Spleen (tissue), 11 donors: ENCODE data around the gene NIPBL. TPM values are rescaled to one million over a fixed set of nuclear protein-coding genes. Genes with fewer than 3 reads are reported as not detected.

Experiments used
- DNase-seq: peaks from one replicate; pipeline ENCODE4 v3.0.0-alpha.2; 2020
- H3K27ac ChIP-seq, 8 donors: fragments of 200-600 bp; sonication (generic) in 7 of 8; 1 replicate in 4 of 8; 2 replicates in 4 of 8; pipeline versions ENCODE4 v1.5.0 to v1.8.0; 2016 to 2021; ENCODE audit warnings: inconsistent platforms in 4 of 8, mild to moderate bottlenecking in 4 of 8, moderate library complexity in 1 of 8
- H3K27me3 ChIP-seq, 7 donors: fragments of 200-600 bp; sonication (generic) in 6 of 7; replicated peaks in 1 of 7; 1 replicate in 4 of 7; 2 replicates in 3 of 7; pipeline versions ENCODE4 v1.5.0 to v1.8.0; 2016 to 2021; ENCODE audit warnings: inconsistent platforms in 3 of 7, mild to moderate bottlenecking in 1 of 7
- H3K36me3 ChIP-seq, 6 donors: fragments of 200-600 bp; sonication (generic) in 5 of 6; 1 replicate in 4 of 6; 2 replicates in 2 of 6; pipeline versions ENCODE4 v1.5.0 to v1.8.0; 2016 to 2021; ENCODE audit warnings: inconsistent platforms in 2 of 6
- H3K4me1 ChIP-seq, 6 donors: fragments of 200-600 bp; sonication (generic) in 5 of 6; 1 replicate in 3 of 6; 2 replicates in 3 of 6; pipeline versions ENCODE4 v1.5.0 to v1.8.0; 2016 to 2021; ENCODE audit warnings: inconsistent platforms in 3 of 6
- H3K4me3 ChIP-seq, 8 donors: fragments of 200-600 bp; sonication (generic) in 7 of 8; 1 replicate in 4 of 8; 2 replicates in 4 of 8; pipeline versions ENCODE4 v1.5.0 to v1.8.0; 2016 to 2021; ENCODE audit warnings: inconsistent platforms in 4 of 8, mild to moderate bottlenecking in 4 of 8, moderate library complexity in 2 of 8
- H3K9me3 ChIP-seq, 8 donors: fragments of 200-600 bp; sonication (generic) in 7 of 8; 1 replicate in 4 of 8; 2 replicates in 4 of 8; pipeline versions ENCODE4 v1.5.0 to v1.8.0; 2016 to 2021; ENCODE audit warnings: inconsistent platforms in 4 of 8
- POLR2A ChIP-seq, 3 donors: fragments of 450-650 bp; IDR thresholded peaks; one replicate each; pipeline ENCODE4 v1.5.1; 2017; ENCODE audit warnings: antibody characterized with exemption in 3 of 3, mild to moderate bottlenecking in 1 of 3
- POLR2AphosphoS5 ChIP-seq, 3 donors: sonication (generic); formaldehyde crosslinking; IDR thresholded peaks; one replicate each; pipeline ENCODE4 v1.5.1; 2017; ENCODE audit warnings: antibody characterized with exemption in 3 of 3
- WGBS, 5 donors: extraction: QIAGEN DNeasy Blood & Tissue Kit in 3 of 5; methylation state at CpG; one replicate each; pipeline versions ENCODE4 v1.1.5 to v1.1.7; 2013 to 2018; 5-methylcytosine and 5-hydroxymethylcytosine counted together
- intact Hi-C: fragments of 100-400 bp; cut with DNase I; formaldehyde crosslinking; loops from one replicate; pipeline ENCODE4 v1.15.0; 2023; ENCODE audit warnings: low total_unique reads
- polyA plus RNA-seq, 3 donors: library from polyadenylated mRNA; stranded (reverse); fragments of 200-250 nt; gene quantifications; one replicate each; pipeline ENCODE4 v1.2.1, GENCODE V29; 2013
- total RNA-seq, 7 donors: library from RNA; depleted of rRNA in 3 of 7; stranded (reverse); fragments of >200 nt in 3 of 7; fragmentation: NEBNext Ultra II Directional in 4 of 7; extraction: Animal tissue kit (Norgen Biotek cat#: 25700) in 4 of 7; gene quantifications; one replicate each; pipeline versions ENCODE4 v1.1.0 to v1.2.1, GENCODE V29; 2016 to 2021
- TF ChIP-seq, protein P1 (sequence below), 11 experiments: fragments of 200-600 bp in 7 of 11; fragments of 450-650 bp in 4 of 11; sonication (generic) in 4 of 11; IDR thresholded peaks in 8 of 11; conservative IDR thresholded peaks in 3 of 11; 1 replicate in 7 of 11; 2 replicates in 4 of 11; pipeline versions ENCODE4 v1.4.0 to v1.8.0; 2016 to 2021; ENCODE audit warnings: antibody characterized with exemption in 11 of 11, inconsistent platforms in 4 of 11, mild to moderate bottlenecking in 1 of 11
- donor health status: healthy with polysubstance abuse.
- donor health status: DM: no; HTN: no; CAD: no; lungs with moderate emphysema.
- donor health status: DM: no; HTN: no; CAD: no.
- donor health status: Bipolar disorder and iron deficiency.
- donor health status: healthy.
- donor health status: DM: no; HTN: no; CAD: no.
- donor health status: DM: yes; HTN: yes; CAD: no.

Gene NIPBL
- total and polyA plus RNA-seq, 10 donors, result 16.8 to 103 (median 83.1) TPM

DNA sequence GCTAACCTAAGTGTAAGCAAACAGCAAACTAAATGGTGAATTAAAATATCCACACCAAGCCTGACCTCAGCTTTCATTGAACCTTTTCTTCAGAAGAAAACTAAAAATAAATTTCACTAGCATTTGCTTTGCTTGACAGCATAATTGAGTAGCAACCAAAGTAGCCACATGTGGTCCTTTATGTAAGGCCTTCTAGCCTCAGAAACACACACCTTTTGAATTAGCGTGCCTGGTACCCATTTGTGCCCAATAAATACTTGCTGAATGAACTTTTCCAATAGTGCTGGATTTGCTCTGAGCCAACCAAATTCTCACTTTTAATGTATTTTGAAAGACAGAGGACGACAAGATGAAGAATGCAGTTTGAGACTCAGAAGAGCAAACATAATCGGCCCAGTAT is 2.1 kb upstream of the NIPBL start:
- no peaks in the 10 kb centered on the region for H3K9me3 ChIP-seq
- peak overlapping the region in 7 of 8 donors; percentile 96 to 99 (median 98) for H3K27ac ChIP-seq
- H3K4me1 ChIP-seq, result peaks cover 39 to 78% (median 64%) of the 10 kb centered on the region in 6 donors
- TF ChIP-seq, protein P1, sequence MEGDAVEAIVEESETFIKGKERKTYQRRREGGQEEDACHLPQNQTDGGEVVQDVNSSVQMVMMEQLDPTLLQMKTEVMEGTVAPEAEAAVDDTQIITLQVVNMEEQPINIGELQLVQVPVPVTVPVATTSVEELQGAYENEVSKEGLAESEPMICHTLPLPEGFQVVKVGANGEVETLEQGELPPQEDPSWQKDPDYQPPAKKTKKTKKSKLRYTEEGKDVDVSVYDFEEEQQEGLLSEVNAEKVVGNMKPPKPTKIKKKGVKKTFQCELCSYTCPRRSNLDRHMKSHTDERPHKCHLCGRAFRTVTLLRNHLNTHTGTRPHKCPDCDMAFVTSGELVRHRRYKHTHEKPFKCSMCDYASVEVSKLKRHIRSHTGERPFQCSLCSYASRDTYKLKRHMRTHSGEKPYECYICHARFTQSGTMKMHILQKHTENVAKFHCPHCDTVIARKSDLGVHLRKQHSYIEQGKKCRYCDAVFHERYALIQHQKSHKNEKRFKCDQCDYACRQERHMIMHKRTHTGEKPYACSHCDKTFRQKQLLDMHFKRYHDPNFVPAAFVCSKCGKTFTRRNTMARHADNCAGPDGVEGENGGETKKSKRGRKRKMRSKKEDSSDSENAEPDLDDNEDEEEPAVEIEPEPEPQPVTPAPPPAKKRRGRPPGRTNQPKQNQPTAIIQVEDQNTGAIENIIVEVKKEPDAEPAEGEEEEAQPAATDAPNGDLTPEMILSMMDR (IDR thresholded peaks at IDR 0.05 in 8 of 11, conservative IDR thresholded peaks at IDR 0.05 in 3 of 11), result no peak
- TF ChIP-seq POLR2A (IDR thresholded peaks at IDR 0.05), result no peak
- no peak for TF ChIP-seq POLR2AphosphoS5 (IDR thresholded peaks at IDR 0.05)
- H3K36me3 ChIP-seq, result peaks cover 0 to 6% (median 1%) of the 10 kb centered on the region in 6 donors
- WGBS, 5 donors, result 38 to 50% (median 43%) methylated on average over 3 of the region's 3 CpGs
- intact Hi-C loops, result loop anchor here (5.0 kb wide), 1 partner anchor 147 kb away; no protein-coding TSS in a partner anchor
- no peaks in the 10 kb centered on the region for H3K27me3 ChIP-seq
- peak overlapping the region in 5 of 8 donors; percentile 72 to 89 (median 80) for H3K4me3 ChIP-seq
- DNase-seq, result no peak

DNA sequence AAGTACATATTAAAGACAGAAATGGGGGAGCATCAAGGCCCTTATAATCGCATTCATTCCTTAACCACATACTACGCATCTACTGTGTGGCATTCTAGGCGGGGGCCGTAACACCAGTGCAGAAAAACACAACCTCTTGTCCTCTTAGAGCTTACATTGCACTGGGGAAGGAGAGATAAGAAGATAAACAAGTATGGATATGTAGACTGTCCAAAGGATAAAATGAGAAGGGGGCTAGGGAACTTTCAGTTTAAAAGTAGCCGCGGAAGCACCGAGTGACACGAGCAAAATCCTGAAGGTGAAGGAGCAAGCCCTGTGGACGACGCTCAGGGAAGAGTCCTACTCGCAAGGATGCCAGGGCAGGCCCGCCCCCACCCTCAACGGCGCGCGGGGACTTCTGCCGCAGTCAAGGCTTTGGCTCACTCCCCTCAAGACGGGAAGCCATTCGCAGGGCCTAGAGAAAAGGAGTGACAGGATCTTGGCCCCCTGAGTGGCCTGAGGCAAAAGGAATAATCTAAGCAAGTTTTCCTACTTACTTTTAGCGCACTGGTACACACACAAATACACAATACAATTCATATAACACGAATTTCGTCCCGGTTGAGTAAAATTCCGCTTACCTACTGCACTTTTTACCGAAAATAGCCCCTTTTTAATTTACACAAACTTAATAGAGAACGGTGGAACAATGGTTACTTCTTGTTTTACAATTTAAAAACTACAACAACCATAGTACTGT is 1.3 kb upstream of the NIPBL start:
- Histone ChIP-seq H3K9me3 (no peaks in the 10 kb centered on the region), H3K4me1 (peaks cover 46 to 81% (median 69%) of the 10 kb centered on the region in 6 donors), H3K27me3 (no peaks in the 10 kb centered on the region), H3K27ac (peak overlapping the region; percentile 96 to 99 (median 98)), H3K36me3 (peaks cover 0 to 6% (median 1%) of the 10 kb centered on the region in 6 donors), H3K4me3 (peak overlapping the region; percentile 65 to 89 (median 78))
- DNase-seq, result peak; percentile 87
- intact Hi-C loops, result loop anchor here (5.0 kb wide), 1 partner anchor 72 kb away; no protein-coding TSS in a partner anchor
- TF ChIP-seq POLR2AphosphoS5 (IDR thresholded peaks at IDR 0.05) (peak in 1 of 3 donors; percentile 17), POLR2A (IDR thresholded peaks at IDR 0.05) (no peak)
- 1 to 2% (median 1%) methylated on average over 26 of the region's 26 CpGs for WGBS, 5 donors

DNA sequence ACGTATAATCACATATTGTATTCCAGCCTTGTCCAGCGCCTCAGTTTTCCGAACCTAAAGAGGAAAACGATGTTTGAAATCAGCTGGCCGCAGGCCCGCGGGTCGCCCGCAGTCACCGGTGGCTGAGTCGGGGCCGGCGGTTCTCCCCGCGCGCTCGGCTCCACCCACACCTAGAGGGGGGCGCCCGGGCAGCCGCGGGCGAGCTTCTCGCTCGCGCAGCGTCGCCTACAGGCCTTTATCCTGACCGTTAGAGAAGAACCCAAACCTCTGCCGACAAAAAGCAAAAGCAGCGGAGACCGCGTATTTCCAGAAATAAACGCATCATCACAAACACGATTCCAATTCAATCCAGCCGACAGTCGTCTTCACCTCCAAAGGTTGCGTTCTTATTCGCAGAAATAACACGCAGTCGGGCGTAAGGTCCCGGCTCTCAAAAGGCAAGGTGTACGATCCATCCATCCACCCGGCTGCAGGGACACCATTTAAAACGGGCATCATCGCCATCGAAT is 725 bp upstream of the NIPBL start:
- Histone ChIP-seq H3K27ac (peak overlapping the region; percentile 96 to 99 (median 98)), H3K4me3 (peak overlapping the region; percentile 65 to 89 (median 78)), H3K36me3 (peaks cover 0 to 6% (median 1%) of the 10 kb centered on the region in 6 donors), H3K9me3 (no peaks in the 10 kb centered on the region), H3K4me1 (peaks cover 49 to 81% (median 69%) of the 10 kb centered on the region in 6 donors), H3K27me3 (no peaks in the 10 kb centered on the region)
- TF ChIP-seq POLR2A (IDR thresholded peaks at IDR 0.05), result peak in 1 of 3 donors; percentile 35
- TF ChIP-seq, protein P1 (IDR thresholded peaks at IDR 0.05 in 8 of 11, conservative IDR thresholded peaks at IDR 0.05 in 3 of 11), result peak; percentile 14 to 65 (median 47)
- TF ChIP-seq POLR2AphosphoS5 (IDR thresholded peaks at IDR 0.05), result peak; percentile 63 to 79 (median 68)
- peak; percentile 97 for DNase-seq
- WGBS, 5 donors, result 0% methylated on average over 44 to 47 of the region's 47 CpGs
- intact Hi-C loops, result loop anchor here (5.0 kb wide), 1 partner anchor 71 kb away; no protein-coding TSS in a partner anchor

DNA sequence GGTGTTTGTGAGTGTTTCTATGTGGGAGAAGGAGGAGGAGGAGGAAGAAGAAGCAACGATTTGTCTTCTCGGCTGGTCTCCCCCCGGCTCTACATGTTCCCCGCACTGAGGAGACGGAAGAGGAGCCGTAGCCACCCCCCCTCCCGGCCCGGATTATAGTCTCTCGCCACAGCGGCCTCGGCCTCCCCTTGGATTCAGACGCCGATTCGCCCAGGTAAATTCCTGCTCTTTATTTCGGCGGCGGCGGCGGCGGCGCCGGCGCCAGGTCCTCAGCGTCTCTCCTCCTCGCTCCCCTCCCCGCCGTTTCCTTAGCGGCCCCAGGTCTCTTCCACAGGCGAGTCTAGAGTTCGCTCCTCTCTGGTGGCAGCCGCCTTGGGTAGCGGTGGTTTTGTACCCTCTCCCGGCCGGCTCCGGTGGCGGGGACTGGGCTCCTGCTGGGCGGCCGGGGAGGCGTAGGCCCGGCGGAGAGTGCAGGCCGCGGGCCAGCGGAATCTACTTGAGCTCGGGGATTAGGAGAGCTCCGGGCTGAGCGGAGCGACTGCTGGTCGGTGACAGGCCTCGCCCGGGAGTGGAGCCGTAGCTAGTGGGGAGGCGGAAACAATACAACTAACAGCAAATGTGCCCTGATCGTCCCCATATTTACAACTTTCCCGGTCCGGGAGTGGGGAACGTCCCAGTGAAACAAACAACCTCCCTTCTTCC is 547 bp downstream of the NIPBL start:
- TF ChIP-seq POLR2A (IDR thresholded peaks at IDR 0.05) (peak in 1 of 3 donors; percentile 23), POLR2AphosphoS5 (IDR thresholded peaks at IDR 0.05) (peak; percentile 58 to 79 (median 72))
- TF ChIP-seq, protein P1 (IDR thresholded peaks at IDR 0.05 in 8 of 11, conservative IDR thresholded peaks at IDR 0.05 in 3 of 11), result peak in 1 of 11 experiments; percentile 6
- Histone ChIP-seq H3K27me3 (no peaks in the 10 kb centered on the region), H3K27ac (peak overlapping the region; percentile 96 to 99 (median 98)), H3K36me3 (peaks cover 0 to 4% (median 1%) of the 10 kb centered on the region in 6 donors), H3K4me3 (peak overlapping the region; percentile 65 to 89 (median 78)), H3K9me3 (no peaks in the 10 kb centered on the region), H3K4me1 (peaks cover 48 to 81% (median 70%) of the 10 kb centered on the region in 6 donors)
- peak; percentile 93 for DNase-seq
- 0 to 2% (median 1%) methylated on average over 19 to 57 of the region's 57 CpGs for WGBS, 5 donors
- intact Hi-C loops, result loop anchor here (5.0 kb wide), 1 partner anchor 70 kb away; no protein-coding TSS in a partner anchor
